HCT116 (cell line): Measurements from ENCODE around the gene SLTM.

Experiments used
- ATF3 ChIP-seq: IDR thresholded peaks from 2 replicates; pipeline ENCODE4 v1.6.1; 2012
- CTCF ChIP-seq, 3 experiments: fragments of 200-600 bp in 1 of 3; sonication (generic) in 1 of 3; IDR thresholded peaks in 2 of 3; conservative IDR thresholded peaks in 1 of 3; 2 replicates each; pipeline ENCODE4 v1.5.1; 2012 to 2017; ENCODE audit warnings: low read depth in 2 of 3, low read length in 2 of 3, antibody characterized with exemption in 1 of 3, borderline replicate concordance in 1 of 3, control low read depth in 1 of 3, mild to moderate bottlenecking in 1 of 3, mixed read lengths in 1 of 3, mixed run types in 1 of 3, moderate library complexity in 1 of 3; ENCODE audit not compliant: insufficient read depth in 1 of 3
- JUND ChIP-seq: IDR thresholded peaks from 2 replicates; pipeline ENCODE4 v1.6.1; 2012
- POLR2AphosphoS5 ChIP-seq: IDR thresholded peaks from 2 replicates; pipeline ENCODE4 v1.6.1; 2011; ENCODE audit warnings: mild to moderate bottlenecking, low read depth, low read length, moderate library complexity
- REST ChIP-seq: IDR thresholded peaks from 2 replicates; pipeline ENCODE4 v1.6.1; 2012; ENCODE audit warnings: low read depth
- ZNF274 ChIP-seq: fragments of 200-500 bp; sonication (Bioruptor generic); IDR thresholded peaks from 2 replicates; pipeline ENCODE4 v1.6.1; 2014; ENCODE audit warnings: mild to moderate bottlenecking, low read depth, low read length, inconsistent platforms

GRCh38 chr15:58877999-58878825 lies 55.3 kb downstream of the SLTM start:
- TF ChIP-seq REST (no peak), CTCF (IDR thresholded peaks at IDR 0.05 in 2 of 3, conservative IDR thresholded peaks at IDR 0.05 in 1 of 3; ENCODE audit: borderline replicate concordance in 1 of 3, insufficient read depth in 1 of 3, low read depth in 2 of 3, low read length in 2 of 3) (no peak), ATF3 (no peak), POLR2AphosphoS5 (no peak), JUND (no peak), ZNF274 (no peak)
